OCI-LY3 (cell line): ENCODE results near the gene CREB3L2.

Experiments used
- EZH2phosphoT487 ChIP-seq: fragments of 200-600 bp; shearing (Covaris generic); IDR thresholded peaks from 2 replicates; pipeline ENCODE4 v1.6.1; 2018; ENCODE audit warnings: antibody characterized with exemption, mixed run types, low read depth
- TF ChIP-seq, protein P1 (sequence below): fragments of 200-600, 300-600 bp; sonication (generic); IDR thresholded peaks from 2 replicates; pipeline ENCODE4 v1.5.1; 2014; ENCODE audit warnings: antibody characterized with exemption, low read length, low read depth

DNA sequence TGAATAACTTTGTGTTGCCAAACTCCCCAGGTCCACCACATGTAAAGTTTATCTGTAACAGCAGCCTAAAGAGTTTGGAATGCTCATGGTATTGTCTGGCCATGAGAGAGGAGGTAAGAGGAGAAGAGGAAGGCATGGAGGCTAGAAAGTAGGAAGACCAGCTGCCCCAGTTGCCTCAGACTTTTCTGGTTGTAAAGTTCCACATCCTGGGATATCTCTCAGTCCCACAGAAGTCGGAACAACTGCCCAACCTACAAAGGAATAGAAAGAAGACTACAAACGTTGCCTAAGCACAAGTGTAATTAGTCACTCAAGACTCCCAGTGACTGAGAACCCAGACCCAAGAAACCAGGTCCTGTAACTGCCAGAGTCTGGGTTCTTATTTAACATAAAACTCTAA lies 47.3 kb downstream of the CREB3L2 start:
- TF ChIP-seq, protein P1, sequence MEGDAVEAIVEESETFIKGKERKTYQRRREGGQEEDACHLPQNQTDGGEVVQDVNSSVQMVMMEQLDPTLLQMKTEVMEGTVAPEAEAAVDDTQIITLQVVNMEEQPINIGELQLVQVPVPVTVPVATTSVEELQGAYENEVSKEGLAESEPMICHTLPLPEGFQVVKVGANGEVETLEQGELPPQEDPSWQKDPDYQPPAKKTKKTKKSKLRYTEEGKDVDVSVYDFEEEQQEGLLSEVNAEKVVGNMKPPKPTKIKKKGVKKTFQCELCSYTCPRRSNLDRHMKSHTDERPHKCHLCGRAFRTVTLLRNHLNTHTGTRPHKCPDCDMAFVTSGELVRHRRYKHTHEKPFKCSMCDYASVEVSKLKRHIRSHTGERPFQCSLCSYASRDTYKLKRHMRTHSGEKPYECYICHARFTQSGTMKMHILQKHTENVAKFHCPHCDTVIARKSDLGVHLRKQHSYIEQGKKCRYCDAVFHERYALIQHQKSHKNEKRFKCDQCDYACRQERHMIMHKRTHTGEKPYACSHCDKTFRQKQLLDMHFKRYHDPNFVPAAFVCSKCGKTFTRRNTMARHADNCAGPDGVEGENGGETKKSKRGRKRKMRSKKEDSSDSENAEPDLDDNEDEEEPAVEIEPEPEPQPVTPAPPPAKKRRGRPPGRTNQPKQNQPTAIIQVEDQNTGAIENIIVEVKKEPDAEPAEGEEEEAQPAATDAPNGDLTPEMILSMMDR: no peak
- TF ChIP-seq EZH2phosphoT487: no peak
